Activated CD4-positive, alpha-beta T cell treated with anti-CD3 and anti-CD28 coated beads, Interleukin-2, amount 50 U/mL, for 1 hour (primary cell): ENCODE data around the gene PALB2.

Experiments used
- DNase-seq: peaks from one replicate; pipeline ENCODE4 v3.0.0-alpha.2; 2020

The PALB2 gene

DNA sequence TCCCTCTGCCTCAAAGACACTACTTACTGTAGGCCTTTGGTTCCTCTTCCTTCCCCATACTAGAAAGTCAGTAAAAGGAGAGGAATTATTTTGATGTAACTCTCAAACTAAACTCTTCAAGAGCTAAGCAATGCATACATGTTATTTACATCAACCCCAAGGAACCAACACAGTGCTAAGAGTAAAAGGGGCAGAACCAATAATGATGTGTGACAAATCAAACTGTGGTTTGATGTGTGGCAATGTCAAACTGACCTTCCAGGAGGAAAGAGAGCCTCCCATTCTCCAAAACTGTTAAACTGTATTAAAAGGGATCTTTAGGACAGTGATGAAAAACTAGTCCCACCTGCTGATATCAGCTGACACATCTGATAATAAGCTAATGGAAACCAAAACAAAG is 60.7 kb downstream of the PALB2 start:
- DNase-seq, result no peak

GRCh38 chr16:23579371-23579770 is 61.7 kb downstream of the PALB2 start:
- no peak for DNase-seq

- no peak for DNase-seq
Measured at GRCh38 chr16:23578101-23578830, 62.8 kb downstream of the PALB2 start.

GRCh38 chr16:23577493-23577892 is 63.6 kb downstream of the PALB2 start:
- DNase-seq, result no peak

DNA sequence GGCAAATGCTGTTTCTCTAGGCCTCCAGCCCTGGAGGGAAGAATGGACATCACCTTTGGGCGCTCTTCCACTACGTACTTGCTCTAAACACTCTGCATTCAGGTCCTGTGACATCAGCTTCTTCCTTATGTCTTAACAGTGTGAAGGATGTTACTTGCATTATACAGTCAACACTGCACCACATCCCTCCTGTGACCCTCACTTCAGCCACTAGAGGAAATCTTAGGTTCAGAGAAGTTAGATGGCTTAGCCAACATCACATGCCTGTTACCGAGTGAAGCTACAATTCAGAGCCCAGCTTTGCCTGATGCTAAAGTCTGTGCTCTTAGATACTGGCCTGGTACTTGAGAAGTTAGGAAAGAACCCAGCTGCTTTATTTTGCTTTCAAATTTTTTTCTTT is 65.3 kb downstream of the PALB2 start:
- no peak for DNase-seq

- no peak for DNase-seq
Measured at GRCh38 chr16:23573817-23574216, 67.3 kb downstream of the PALB2 start.

DNA sequence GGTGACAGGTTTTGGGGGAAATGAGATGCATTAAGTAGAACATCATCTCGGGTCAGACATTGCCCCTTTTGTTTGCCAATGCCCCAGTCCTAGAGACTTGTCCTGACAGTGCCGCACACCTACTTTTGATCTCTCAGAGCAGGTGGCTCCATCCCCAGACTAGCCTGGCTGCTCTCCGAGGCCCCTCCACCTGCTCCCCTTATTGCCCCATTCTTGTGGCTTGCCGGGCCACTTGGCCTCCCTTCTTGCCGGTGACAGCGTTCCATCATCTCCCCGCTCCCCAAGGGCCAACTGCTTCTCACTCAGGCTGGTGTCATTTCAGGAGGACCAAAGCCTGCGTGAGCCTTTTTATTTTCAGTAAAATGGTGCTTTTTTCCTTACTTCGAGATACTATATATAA is 68.7 kb downstream of the PALB2 start:
- no peak for DNase-seq

DNA sequence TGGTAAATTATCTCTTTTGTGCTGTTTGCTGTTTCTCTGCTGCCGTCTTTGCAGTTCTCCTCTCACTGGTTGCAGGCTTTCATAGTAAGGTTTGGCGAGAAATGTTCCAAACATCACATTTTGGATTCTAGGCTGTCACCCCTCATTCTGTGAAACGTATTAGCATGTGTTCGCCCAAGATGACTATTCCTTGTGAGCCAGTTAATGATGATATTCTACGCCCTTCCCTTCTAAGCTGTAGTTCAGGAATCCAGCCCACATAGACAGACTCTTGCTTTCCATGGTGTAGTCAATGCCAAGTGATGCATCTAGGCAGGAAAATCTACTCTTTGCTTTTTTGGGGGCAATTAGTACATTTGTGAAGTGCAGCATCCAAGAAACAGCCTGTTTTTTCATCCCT is 69.2 kb downstream of the PALB2 start:
- DNase-seq, result no peak

DNA sequence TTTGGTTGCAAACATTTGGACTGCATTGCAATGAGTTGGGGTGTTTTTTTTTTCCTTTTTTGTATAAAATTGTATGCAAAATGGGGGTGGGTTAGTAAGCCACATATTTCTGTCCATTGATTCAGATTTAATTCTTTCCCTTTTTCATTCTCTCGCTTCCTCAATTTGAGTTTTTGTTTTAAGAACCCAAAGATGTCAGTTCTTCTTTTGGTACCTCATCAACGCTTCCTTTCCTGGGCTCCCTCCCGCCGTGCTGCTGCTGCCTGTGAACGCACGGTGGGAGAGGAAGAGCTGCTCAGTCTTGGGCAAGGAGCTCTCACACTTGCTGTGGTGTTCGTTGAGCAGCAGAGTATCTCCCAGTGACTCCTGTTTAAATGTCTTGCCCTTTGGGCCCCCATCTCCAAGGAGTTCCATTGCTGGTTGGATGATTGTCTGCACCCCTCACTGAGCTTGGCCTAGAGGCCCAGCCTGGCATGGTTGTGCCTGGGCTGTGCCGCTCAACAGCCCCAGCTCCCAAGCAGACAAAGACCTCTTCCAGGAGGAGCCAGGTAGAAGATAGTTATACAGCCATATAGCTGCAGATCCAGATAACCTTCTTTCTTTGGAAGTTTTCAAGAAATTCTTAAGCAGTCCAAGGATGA is 70.0 kb downstream of the PALB2 start:
- no peak for DNase-seq

GRCh38 chr16:23567602-23568001 is 73.5 kb downstream of the PALB2 start:
- no peak for DNase-seq

DNA sequence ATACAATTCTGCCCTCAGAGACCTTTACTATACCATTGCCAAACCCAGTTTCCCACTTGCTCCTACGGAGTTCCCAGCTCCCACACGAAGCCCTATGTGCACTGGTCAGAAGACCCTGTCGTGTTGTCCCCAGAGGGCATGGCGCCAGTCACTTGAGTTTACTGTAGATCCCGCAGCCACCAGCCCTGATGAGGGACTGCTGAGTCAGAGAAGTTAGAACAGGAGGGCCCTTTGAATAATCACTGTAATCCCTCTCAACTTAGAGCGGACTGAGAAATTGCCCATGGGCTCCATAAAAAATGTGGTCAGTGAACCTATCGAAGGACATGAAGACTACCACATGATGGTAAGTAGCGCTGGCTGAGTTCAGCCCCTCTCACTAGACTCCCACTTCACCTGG is 74.4 kb downstream of the PALB2 start:
- DNase-seq, result no peak

GRCh38 chr16:23564575-23565363 is 76.3 kb downstream of the PALB2 start:
- DNase-seq, result no peak

DNA sequence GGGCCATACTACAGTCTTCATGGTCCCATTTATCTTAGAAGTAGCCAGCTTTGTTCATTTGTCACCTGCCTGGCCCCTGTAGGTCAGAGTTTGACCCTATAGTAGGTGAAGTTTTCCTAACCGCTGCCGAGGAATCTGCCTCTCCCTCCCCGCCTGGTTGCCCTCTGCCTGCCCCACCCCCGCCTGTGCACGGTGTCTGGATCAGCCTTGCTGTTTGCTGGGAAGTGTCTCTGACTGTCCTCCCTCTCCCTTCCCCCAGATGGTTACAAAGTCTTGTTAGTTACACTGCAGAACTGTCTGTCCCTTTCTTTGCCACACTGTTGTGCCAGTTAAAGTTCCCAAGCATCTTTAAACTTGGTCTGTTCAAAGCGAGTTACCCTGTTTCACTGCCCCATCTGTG is 77.9 kb downstream of the PALB2 start:
- no peak for DNase-seq

GRCh38 chr16:23562505-23562904 is 78.6 kb downstream of the PALB2 start:
- no peak for DNase-seq

GRCh38 chr16:23561586-23561985 is 79.5 kb downstream of the PALB2 start:
- no peak for DNase-seq

DNA sequence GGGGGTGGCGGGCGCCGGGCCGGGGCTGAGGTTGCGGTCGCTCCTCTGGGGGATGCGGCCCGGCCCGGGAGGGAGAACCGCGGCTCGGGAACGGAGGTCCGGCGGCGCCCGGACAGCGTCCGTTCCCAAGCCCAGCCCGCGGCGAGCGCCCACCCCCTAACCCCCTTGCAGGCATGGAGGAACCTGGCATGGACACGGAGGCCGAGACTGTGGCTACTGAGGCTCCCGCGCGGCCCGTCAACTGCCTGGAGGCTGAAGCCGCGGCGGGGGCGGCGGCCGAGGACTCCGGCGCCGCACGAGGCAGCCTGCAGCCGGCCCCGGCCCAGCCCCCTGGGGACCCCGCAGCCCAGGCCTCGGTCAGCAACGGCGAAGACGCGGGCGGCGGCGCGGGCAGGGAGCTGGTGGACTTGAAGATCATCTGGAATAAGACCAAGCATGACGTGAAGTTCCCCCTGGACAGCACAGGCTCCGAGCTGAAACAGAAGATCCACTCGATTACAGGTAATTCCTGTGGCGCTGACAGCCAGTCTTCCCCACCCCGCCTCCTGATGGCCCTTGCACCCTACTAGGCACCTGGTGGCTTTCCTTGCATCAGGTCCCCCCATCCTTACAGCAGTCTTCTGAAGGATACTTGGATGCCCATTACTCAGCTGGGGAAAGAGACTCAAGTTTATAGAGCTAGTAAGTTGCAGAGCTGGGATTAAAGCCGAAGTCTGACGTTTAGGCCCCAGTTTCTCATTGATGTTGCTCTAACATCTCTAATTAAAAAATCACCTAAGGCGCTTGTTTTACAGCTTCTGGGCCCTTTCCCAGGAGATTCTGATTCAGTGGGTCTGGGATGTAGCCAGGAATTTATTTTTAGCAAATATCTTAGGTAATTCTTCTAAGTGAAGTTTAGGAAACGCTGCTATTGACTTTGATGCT is 83.1 kb downstream of the PALB2 start:
- DNase-seq, result no peak

GRCh38 chr16:23556881-23557778 is 84.0 kb downstream of the PALB2 start, which contains the start of the genes EARS2 and UBFD1:
Gene EARS2, minus strand, starts transcription at chr16:23557350. Its CDS starts 7 bp downstream, at chr16:23557343.
Gene UBFD1, plus strand, starts transcription at chr16:23557727. Its CDS starts 16 bp downstream, at chr16:23557743.
- peak; percentile 90 for DNase-seq

DNA sequence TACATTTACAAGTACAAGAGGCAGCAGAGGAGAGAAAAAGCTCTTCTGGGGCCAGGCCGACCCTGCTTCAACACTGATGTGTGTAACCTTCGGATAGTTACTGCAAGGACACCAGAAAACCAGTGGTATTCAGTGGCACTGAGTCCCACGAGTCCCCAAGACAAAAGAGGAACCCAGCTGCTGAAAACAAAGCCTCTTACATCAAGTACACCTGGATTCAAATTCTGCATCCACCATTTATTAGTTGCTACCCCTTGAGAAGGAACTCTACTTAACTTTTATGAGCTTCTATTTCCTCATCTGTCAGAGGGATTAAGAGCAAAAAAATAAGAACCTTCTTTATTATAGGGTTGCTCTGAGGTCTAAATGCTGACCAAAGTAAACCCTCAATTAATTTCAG is 86.6 kb downstream of the PALB2 start:
- no peak for DNase-seq
